Activated CD8-positive, alpha-beta T cell treated with anti-CD3 and anti-CD28 coated beads for 36 hours (primary cell): ENCODE results near the gene TCF4. TPM values are rescaled to one million over a fixed set of nuclear protein-coding genes. Genes with fewer than 3 reads are reported as not detected.

Source experiments
- ATAC-seq: fragments of 200-7000 bp; cut with Tn5 transposase; one replicate; pipeline ENCODE4 v1.10.0; 2021; ENCODE audit warnings: mild to moderate bottlenecking, moderate library complexity
- CTCF ChIA-PET: fragments of 350-600 bp; sonication (Branson Sonifier 250); formaldehyde crosslinking; loops from one replicate; lab custom pipeline; 2021; ENCODE audit warnings: antibody characterized with exemption; lab: Charles Lee
- POLR2A ChIA-PET: fragments of 350-600 bp; sonication (Branson Sonifier 250); formaldehyde crosslinking; loops from one replicate; lab custom pipeline; 2021; ENCODE audit warnings: antibody characterized with exemption; lab: Charles Lee
- DNase-seq: peaks from one replicate; pipeline ENCODE4 v3.0.0-alpha.2; 2020
- H3K27ac Mint-ChIP-seq: one replicate; pipeline ENCODE4 v1.8.0; 2021; ENCODE audit warnings: mild to moderate bottlenecking, mixed read lengths
- H3K27me3 Mint-ChIP-seq: one replicate; pipeline ENCODE4 v1.8.0; 2021; ENCODE audit warnings: mixed read lengths
- H3K36me3 Mint-ChIP-seq: one replicate; pipeline ENCODE4 v1.8.0; 2021; ENCODE audit warnings: low read depth, mixed read lengths
- H3K4me1 Mint-ChIP-seq: one replicate; pipeline ENCODE4 v1.8.0; 2021; ENCODE audit warnings: low read depth, mixed read lengths
- H3K4me3 Mint-ChIP-seq: one replicate; pipeline ENCODE4 v1.8.0; 2021; ENCODE audit warnings: mild to moderate bottlenecking, moderate library complexity, mixed read lengths
- H3K9me3 Mint-ChIP-seq: one replicate; pipeline ENCODE4 v1.8.0; 2021; ENCODE audit warnings: mixed read lengths
- CTCF ChIP-seq: fragments of 200-600 bp; IDR thresholded peaks from one replicate; pipeline ENCODE4 v1.8.0; 2022; ENCODE audit warnings: antibody characterized with exemption, mild to moderate bottlenecking
- intact Hi-C: fragments of 100-400 bp; cut with micrococcal nuclease; formaldehyde crosslinking; loops from one replicate; pipeline ENCODE4 v1.10.0; 2022
- total RNA-seq, 2 experiments: library from RNA; stranded (reverse); gene quantifications; one replicate each; pipeline ENCODE4 v1.2.3, GENCODE V29; 2021

TCF4 gene
- total RNA-seq, 2 experiments from 2014 or later, result 1.2 to 1.4 TPM

- ChIA-PET POLR2A (interaction anchor here (1.7 kb wide), 1 partner anchor 96 kb away, joined by 3 read pairs; no protein-coding TSS in a partner anchor), CTCF (no interaction called here)
- Mint-ChIP-seq H3K36me3 (no peaks in the 10 kb centered on the region), H3K4me3 (no peak overlapping the region), H3K27ac (no peak overlapping the region), H3K9me3 (no peaks in the 10 kb centered on the region), H3K27me3 (peaks cover 5% of the 10 kb centered on the region), H3K4me1 (peaks cover 7% of the 10 kb centered on the region)
- DNase-seq (no peak), ATAC-seq (no peak)
- TF ChIP-seq CTCF, result no peak
- intact Hi-C loops, result no loop called here
These were observed 84.7 kb downstream of the TCF4 start for GRCh38 chr18:55503167-55503820.

- Mint-ChIP-seq H3K36me3 (no peaks in the 10 kb centered on the region), H3K4me1 (peaks cover 7% of the 10 kb centered on the region), H3K27me3 (peaks cover 7% of the 10 kb centered on the region), H3K27ac (no peak overlapping the region), H3K9me3 (no peaks in the 10 kb centered on the region), H3K4me3 (no peak overlapping the region)
- POLR2A ChIA-PET, result interaction anchor here (1.7 kb wide), 1 partner anchor 97 kb away, joined by 3 read pairs; no protein-coding TSS in a partner anchor
- no peak for TF ChIP-seq CTCF
- intact Hi-C loops, result no loop called here
- DNase-seq (no peak), ATAC-seq (no peak)
- CTCF ChIA-PET, result no interaction called here
These were observed 85.8 kb downstream of the TCF4 start for GRCh38 chr18:55501982-55502710.

- Mint-ChIP-seq H3K9me3 (no peaks in the 10 kb centered on the region), H3K4me1 (peaks cover 7% of the 10 kb centered on the region), H3K4me3 (no peak overlapping the region), H3K27ac (no peak overlapping the region), H3K36me3 (no peaks in the 10 kb centered on the region), H3K27me3 (peaks cover 7% of the 10 kb centered on the region)
- no peak for ATAC-seq
- ChIA-PET POLR2A (no interaction called here), CTCF (no interaction called here)
- TF ChIP-seq CTCF, result no peak
- intact Hi-C loops, result no loop called here
- no peak for DNase-seq
These were observed 86.4 kb downstream of the TCF4 start for GRCh38 chr18:55501579-55501978.

GRCh38 chr18:55500316-55501086, 87.5 kb downstream of the TCF4 start:
- CTCF ChIA-PET, result no interaction called here
- no peak for TF ChIP-seq CTCF
- peaks cover 10% of the 10 kb centered on the region for H3K27me3 Mint-ChIP-seq
- H3K27ac Mint-ChIP-seq, result no peak overlapping the region
- POLR2A ChIA-PET, result interaction anchor here (0.9 kb wide), 1 partner anchor 123 kb away, joined by 3 read pairs; no protein-coding TSS in a partner anchor
- H3K9me3 Mint-ChIP-seq, result no peaks in the 10 kb centered on the region
- H3K4me3 Mint-ChIP-seq, result no peak overlapping the region
- intact Hi-C loops, result no loop called here
- H3K36me3 Mint-ChIP-seq, result no peaks in the 10 kb centered on the region
- DNase-seq, result no peak
- peaks cover 7% of the 10 kb centered on the region for H3K4me1 Mint-ChIP-seq
- no peak for ATAC-seq
